GM18526 (cell line): ENCODE data around the gene POP4.

Source experiments
- POLR2A ChIP-seq: IDR thresholded peaks from 3 replicates; pipeline ENCODE4 v1.6.1; 2011; ENCODE audit not compliant: insufficient read length; ENCODE audit errors: extremely low read depth

The POP4 gene

GRCh38 chr19:29655648-29656335, 49.7 kb downstream of the POP4 start:
- TF ChIP-seq POLR2A, result no peak

DNA sequence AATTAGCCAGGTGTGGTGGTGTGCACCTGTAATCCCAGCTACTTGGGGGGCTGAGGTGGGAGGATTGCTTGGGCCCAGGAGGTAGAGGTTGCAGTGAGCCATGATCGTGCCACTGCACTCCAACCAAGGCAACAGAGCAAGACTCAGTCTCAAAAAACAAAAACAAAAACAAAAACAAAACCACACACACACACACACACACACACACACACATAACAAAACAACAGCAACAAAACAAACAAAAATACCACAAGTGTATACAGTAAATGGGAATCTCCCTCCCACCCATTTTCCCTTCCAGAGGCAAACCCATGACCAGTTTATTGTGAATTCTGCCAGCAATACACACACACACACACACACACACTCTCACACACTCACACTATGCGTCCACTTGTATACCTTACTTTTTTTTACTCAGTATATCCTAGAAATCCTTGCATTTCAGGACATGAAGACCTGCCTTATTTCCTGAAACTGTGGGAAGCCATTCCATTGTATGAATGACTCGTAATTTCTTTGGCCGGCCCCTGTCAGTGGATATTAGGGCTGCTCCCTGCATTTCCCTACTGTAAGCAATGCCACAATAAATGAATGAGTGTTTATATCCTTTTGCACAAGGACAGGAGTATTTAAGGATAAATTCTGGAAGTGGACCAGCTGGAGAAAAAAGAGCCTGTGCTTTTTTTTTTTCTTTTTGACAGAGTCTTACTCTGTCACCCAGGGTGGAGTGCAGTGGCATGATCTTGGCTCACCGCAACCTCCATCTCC, 52.3 kb downstream of the POP4 start:
- no peak for TF ChIP-seq POLR2A

- TF ChIP-seq POLR2A, result no peak
Observed at GRCh38 chr19:29660835-29661234, 54.8 kb downstream of the POP4 start.

DNA sequence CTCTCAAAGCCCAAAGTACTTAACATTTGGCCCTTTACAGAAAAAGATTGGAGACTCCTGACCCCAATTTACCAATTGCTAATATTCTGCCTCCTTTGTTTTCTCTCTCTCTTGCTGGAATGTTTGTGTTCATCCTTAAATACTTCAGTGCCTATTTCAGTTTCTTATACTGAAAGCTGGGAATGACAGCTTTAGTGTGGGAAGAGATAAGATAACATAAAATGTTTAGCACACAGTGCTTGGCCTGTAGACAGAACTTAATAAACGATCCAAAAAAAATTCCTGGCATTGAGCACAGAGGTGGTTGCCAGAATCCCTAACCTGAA, 56.2 kb downstream of the POP4 start:
- no peak for TF ChIP-seq POLR2A

- no peak for TF ChIP-seq POLR2A
Observed at GRCh38 chr19:29662604-29663404, 56.7 kb downstream of the POP4 start.

DNA sequence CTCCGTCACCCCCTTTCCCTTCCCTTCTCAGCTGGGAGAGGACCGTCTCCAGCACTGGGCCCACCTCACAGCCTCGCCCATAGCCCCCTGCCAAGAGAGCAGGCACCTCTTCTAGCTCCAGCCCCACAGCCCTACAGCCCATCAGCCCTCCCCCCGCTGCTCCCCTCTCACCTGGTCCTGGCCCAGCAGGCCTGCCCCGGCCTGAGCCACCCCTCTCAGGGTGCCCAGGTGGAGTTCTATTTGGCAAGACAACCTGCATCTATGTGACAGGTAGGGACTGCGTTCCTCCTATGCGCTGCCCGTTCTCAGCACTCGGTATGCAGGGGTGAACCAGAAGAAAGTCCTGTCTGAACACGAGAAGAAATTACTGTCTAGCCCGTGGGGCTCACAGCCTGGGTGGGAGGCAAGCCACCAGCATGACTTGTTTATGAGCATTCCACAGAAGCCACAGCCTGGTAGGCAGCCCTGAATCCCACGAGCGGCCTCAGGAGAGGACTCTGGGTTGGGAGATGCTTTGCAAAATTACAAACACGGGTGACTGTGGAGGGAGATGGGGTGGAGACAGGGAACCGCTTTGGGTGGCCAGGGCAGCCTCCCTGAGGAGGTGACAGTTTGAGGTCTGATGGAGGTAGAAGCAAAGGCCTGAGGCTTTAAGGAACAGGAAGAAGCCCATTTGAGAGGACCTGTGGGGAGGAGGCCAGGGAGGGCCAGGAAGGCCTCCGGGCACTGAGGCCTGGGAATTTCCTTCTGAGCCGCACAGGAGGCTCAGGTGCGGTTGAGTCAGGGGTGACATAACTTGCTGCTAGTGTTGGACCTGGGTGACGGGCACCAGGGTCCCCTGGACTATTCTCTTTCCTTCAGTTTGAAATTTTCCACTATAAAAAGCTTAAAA, 58.0 kb downstream of the POP4 start:
- TF ChIP-seq POLR2A, result no peak

GRCh38 chr19:29664753-29665214, 58.7 kb downstream of the POP4 start:
- no peak for TF ChIP-seq POLR2A

- peak; percentile 43 for TF ChIP-seq POLR2A
Observed at GRCh38 chr19:29665215-29665825, 59.2 kb downstream of the POP4 start, which contains the start of gene PLEKHF1. PLEKHF1 (plus strand) TSS chr19:29665461; CDS start chr19:29673840, 8,379 bp downstream.

GRCh38 chr19:29665826-29666577, 59.9 kb downstream of the POP4 start:
- TF ChIP-seq POLR2A, result no peak
